HG03139 (cell line): ENCODE results near the gene DNAJB7.
"Not testable (repeated sequence)": the region's sequence is repeated elsewhere in the genome, so short reads cannot be mapped to it uniquely, and the experiment has no call there.

ENCODE experiments used
- ATAC-seq: cut with Tn5 transposase; IDR thresholded peaks from one replicate; pipeline ENCODE4 v1.9.1; 2021; ENCODE audit not compliant: unreplicated experiment

The DNAJB7 gene

DNA sequence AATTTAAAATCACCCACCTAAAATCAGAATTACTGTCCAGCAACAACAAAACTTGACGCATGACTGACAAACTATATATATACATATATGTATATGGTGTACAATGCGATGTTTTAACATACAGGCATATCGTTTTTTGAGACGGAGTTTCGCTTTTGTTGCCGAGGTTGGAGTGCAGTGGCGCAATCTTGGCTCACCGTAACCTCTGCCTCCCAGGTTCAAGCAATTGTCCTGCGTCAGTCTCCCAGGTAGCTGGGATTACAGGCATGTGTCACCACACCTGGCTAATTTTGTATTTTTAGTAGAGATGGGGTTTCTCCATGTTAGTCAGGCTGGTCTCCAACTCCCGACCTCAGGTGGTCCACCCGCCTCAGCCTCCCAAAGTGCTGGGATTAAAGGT lies 16.1 kb downstream of the DNAJB7 start:
- not testable (repeated sequence) for ATAC-seq

DNA sequence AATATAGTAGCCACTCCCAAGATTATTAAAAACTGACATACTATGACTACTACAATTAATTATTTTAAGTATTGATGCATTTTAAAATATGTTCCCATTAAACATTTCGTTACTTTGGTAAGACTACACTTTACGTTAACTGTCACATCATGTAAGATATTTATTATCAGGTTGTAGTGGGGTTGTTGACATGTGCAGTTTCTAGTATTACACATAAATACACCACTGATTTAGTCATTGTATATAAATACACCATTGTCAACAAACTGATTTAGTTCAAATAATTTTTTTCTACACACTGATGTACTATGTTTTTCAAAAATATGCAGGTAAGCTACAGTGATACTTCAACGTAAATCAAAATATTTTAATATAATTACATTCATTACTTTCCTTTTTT lies 17.0 kb downstream of the DNAJB7 start:
- ATAC-seq, result no peak

DNA sequence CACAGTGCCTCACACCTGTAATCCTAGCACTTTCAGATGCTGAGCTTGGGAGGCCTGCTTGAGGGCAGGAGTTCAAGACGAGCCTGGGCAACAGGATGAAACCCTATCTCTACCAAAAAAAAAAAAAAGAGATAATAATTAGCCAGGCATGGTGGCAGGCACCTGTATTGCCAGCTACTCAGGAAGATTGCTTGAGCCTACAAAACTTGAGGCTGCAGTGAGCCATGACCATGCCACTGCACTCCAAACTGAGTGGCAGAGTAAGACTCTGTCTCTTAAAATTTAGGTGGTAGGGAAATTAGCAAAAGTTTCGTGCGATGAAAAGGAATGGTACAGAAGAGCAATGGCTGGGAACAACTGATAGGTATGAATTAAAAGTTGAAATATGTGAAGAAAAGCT lies 23.4 kb downstream of the DNAJB7 start:
- no peak for ATAC-seq

DNA sequence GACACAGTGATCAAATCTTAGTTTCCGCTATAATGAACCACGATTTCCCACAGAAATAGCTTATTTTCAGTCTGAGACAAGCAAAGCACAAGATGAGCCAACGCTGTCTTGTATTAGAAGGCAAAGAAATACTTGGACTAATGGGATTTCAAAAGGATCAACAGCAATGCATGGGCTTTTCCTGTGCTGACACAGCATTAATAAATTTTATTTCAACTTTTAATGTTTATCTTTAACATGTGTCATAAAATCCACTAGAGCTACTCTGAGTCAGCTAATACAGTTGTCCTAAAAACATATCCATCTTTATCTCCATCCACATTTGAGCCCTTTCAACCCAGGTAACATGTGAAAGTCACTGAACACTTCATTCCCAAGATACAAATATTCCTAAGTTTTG lies 27.3 kb downstream of the DNAJB7 start:
- no peak for ATAC-seq

DNA sequence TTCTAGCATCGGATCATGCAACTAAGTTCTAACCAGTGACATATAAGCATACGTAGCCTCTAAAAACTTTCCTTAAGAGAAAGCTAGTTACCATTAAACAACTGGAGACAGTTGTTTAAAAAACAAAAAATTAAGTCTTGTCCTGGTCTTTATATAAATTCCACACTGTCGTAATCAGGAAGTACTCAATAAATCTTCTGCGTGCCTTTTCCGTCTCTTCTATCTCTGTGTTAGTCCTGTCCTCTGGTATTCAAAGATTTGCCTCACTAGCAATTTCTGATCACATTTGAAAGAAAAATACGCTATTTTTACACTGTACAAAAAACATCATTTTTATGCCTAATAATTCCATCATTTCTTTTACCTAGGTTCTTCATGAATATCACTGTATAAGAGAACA lies 32.8 kb downstream of the DNAJB7 start:
- no peak for ATAC-seq

DNA sequence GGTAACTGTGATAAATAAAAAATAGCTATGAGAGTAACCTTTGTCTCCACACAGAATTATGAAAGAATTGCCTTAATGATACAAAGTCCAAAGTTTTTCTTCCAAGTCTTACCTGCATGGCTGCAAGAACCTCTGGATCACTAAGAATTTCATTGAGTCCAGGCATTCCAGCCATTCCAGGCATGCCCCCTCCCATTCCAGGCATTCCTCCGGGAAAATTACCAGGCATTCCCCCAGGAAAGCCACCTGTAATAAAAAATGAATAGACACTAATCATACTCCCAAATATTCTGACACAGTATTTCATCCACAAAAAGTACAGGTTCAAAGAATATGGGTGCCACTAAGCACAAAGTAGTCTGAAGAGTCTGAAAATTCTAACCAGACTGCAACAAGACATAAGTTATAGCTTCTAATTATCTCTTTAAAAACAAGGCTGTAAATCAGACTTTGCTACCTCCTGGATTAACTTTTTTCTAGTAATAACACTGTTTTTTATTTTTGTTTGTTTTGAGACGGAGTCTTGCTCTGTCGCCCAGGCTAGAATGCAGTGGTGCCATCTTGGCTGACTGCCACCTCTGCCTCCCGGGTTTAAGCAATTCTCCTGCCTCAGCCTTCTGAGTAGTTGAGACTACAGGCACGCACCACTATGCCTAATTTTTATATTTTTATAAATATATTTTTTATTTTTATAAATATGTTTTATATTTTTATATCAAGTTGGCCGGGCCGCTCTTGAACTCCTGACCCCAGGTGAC lies 34.8 kb downstream of the DNAJB7 start:
- no peak for ATAC-seq

DNA sequence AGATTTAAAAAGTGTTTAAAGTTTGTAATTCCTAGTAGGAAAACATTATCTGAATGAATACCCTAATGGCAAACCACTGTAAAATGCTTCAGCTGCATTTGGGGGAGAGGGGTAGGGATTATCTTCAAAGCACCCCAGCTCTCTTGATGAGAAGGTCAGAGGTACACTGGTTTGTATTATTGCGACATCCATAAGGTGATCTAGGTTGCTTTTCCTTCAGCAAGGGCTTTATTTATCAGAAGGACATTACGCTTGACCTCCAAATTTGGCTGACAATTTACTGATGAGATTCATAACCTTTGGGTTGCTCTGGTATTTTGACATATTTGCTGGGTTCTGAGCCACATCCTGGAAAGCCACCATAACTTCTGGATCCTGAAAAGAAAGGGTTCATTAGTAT lies 35.6 kb downstream of the DNAJB7 start:
- not testable (repeated sequence) for ATAC-seq

DNA sequence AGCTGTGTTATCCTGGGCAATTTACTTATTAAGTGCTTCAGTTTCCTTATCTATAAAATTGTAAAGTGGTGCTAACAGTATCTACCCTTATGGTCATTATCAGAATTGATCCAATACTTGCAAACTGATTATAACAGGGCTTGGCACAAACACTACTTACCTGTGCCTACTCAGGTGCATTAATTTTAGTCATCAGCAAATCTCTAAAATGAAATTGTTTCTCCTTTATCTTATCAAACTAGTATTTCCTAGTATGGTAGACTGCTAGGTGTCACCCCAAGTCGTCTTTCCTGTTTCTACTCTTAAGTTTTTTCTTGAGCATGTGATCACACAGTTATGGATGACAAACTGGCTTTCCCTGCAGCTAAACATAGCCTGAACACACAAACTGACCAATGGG lies 38.5 kb downstream of the DNAJB7 start:
- ATAC-seq, result no peak

DNA sequence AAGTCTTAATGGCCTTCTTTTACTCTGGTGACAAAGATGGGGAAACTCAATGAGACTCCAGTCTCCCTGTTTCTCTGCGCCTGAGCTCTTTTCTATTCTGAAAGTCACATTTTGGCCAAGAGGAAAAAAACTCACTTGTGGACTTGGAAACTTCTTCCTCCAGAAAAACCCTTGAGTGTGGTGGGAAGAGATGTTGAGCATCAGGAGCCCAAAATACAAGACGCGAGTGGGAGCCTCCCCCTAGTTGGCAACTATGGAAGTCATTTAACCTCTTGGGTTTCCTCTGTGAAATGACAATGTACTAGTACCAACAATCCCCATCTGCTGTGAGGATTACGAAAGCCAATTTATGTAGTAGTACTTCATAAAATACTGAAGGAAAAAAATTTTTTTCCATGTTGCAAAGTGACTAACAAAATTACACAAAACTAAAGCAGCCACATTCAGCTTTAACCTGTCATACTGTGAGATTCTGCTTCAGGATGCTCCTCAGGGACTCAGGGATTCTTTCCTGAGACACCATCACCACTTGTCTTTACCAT lies 42.2 kb downstream of the DNAJB7 start:
- no peak for ATAC-seq

DNA sequence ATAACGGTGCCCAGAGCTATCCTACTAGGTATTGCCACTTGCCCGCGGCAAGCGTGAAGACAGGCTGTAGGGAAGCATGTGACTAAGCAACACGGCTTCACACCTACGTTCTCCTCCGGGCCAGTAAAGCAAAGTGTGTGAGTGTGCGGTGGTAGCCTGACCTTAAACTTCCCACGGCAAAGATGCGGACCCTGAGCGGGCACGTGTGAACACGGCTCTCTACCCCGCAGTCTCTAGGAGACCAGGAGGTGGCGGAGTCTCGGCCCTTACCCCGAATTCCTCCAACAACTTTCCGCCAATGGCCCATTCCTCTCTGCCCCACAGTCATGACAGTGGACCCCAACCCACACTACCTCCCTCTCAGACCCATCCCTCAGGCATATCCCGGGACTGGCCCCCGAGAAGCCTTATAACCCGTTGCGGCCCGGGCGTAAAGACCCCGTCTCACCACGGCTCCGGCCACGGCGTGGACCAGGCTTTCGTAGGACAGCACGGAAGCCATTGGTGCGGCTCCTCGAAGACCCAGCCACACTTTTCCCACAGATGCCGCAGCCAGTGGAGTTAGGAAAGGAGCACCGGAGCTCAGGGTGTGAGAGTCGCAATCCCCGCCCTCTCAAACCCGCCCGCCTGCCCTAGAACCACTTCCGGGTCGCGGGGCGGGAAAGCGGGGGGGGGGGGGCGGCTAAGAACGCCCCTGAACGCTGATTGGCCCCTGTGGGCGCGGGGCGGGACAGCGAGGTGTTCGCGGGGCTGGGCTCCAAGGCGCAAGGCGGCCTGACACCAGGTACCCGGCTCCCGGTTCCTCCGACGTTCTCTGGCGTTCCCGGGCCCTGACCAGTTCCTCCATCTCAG lies 42.9 kb downstream of the DNAJB7 start, which contains the start of gene SLC25A17:
TSS of gene SLC25A17 (minus strand) at position 600 of the 852 bp plus-strand sequence. CDS start at position 502, 98 bp downstream.
- ATAC-seq, result peak; percentile 66

DNA sequence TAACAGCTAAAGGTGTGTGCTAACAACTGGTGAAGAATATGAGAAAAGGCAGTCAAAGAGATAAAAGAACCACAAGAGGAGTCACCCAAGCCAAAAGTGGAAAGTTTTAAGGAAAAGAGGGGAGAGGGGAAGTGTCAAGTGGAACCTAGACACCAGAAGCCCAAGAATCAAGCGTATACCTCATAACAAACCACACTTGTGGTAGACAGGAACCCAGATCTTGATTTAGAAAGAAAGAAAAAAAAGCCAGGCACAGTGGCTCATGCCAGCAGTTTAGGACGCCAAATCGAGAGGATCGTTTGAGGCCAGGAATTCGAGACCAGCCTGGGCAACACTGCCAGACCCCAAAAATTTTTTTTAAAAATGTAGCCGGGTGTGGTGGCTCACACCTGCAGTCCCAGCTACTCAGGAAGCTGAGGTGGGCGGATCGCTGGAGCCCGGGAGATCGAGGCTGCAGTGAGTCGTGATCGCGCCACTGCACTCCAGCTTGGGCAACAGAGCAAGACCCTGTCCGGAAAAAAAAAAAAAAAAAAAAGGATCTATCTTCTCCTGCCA lies 43.6 kb downstream of the DNAJB7 start:
- ATAC-seq, result no peak

DNA sequence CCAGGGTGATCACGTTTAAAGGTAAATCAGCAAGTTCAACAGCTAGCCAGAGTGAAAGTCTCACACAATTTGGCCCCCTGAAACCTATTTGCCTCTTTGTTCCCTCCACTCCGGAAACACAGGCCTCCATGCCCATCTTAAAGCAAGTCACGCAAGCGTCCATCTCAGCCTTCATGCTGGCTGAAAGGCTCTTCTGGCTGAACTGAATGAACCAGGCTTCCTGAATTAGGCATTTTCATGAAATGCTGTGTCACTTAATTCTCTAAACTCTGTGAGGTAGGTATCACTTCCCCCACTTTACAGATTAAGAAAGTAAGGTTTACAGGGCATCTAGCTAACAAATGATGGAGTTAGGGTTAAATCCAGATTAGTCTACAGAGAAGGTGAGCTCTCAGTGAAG lies 44.2 kb downstream of the DNAJB7 start:
- no peak for ATAC-seq

DNA sequence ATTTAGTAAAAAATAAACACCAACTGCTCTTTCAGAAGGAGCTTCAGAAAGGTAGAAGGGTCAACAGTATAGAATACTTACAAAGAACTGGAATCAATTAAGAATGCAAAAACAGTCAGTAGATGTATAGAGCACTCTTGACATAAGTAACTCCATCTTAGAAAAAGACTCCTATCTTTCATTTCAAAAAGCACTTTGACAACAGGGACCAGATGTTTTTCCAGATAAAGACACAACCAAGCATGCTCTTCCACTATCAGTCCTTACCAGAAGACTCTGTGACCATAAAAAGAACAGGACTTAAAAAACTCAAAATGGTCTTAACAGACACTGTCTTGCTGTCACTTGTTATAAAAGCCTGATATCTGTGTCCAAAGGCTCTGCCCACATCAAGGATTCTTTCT lies 48.0 kb downstream of the DNAJB7 start:
- no peak for ATAC-seq
